PC-3 (cell line): Measurements from ENCODE around the gene HOXC4. TPM values are rescaled to one million over a fixed set of nuclear protein-coding genes. Genes with fewer than 3 reads are reported as not detected.

Source experiments
- ATAC-seq: fragments of 200-7000 bp; cut with Tn5 transposase; 2 replicates; pipeline ENCODE4 v1.9.1; 2020; ENCODE audit warnings: mild to moderate bottlenecking, moderate library complexity
- BruUV-seq: library from RNA; stranded (reverse); fragments of 400-500 nt; replicated peaks from 2 replicates; lab custom pipeline; 2021; lab: Mats Ljungman, UMichigan
- CTCF ChIA-PET: fragments of 300-600 bp; sonication (Branson Sonifier 250); formaldehyde crosslinking; loops from one replicate; lab custom pipeline; 2022; ENCODE audit warnings: antibody characterized with exemption; lab: Charles Lee
- POLR2A ChIA-PET: fragments of 300-600 bp; sonication (Branson Sonifier 250); formaldehyde crosslinking; loops from one replicate; lab custom pipeline; 2022; ENCODE audit warnings: antibody characterized with exemption; ENCODE audit not compliant: unreplicated experiment; lab: Charles Lee
- DNase-seq: peaks from one replicate; pipeline ENCODE4 v3.0.0-alpha.2; 2015
- H2AFZ ChIP-seq: fragments of 300-600 bp; sonication (generic); 2 replicates; pipeline ENCODE4 v1.6.0; 2016; ENCODE audit warnings: antibody characterized with exemption, low read length
- H3F3A ChIP-seq: fragments of 300-600 bp; sonication (generic); one replicate; pipeline ENCODE4 v1.6.0; 2017; ENCODE audit warnings: antibody characterized with exemption, low read length, control low read depth, mild to moderate bottlenecking; ENCODE audit not compliant: unreplicated experiment
- H3K27ac ChIP-seq: fragments of 300-600 bp; sonication (generic); 2 replicates; pipeline ENCODE4 v1.5.1; 2016; ENCODE audit warnings: mild to moderate bottlenecking, low read length
- H3K27me3 ChIP-seq: fragments of 300-600 bp; sonication (generic); 2 replicates; pipeline ENCODE4 v1.6.1; 2016; ENCODE audit warnings: low read length, mixed read lengths
- H3K36me3 ChIP-seq: fragments of 300-600 bp; sonication (generic); 2 replicates; pipeline ENCODE4 v1.6.1; 2016; ENCODE audit warnings: low read depth, mixed run types, low read length, mixed read lengths
- H3K4me1 ChIP-seq: fragments of 300-600 bp; sonication (generic); 2 replicates; pipeline ENCODE4 v1.5.1; 2016; ENCODE audit warnings: low read length; ENCODE audit not compliant: insufficient read depth
- H3K4me2 ChIP-seq: fragments of 300-600 bp; sonication (generic); 2 replicates; pipeline ENCODE4 v1.6.0; 2016; ENCODE audit warnings: low read length
- H3K4me3 ChIP-seq: fragments of 300-600 bp; sonication (generic); 2 replicates; pipeline ENCODE4 v1.5.1; 2016; ENCODE audit warnings: mild to moderate bottlenecking, low read length, mixed read lengths
- H3K79me2 ChIP-seq: fragments of 300-600 bp; sonication (generic); 2 replicates; pipeline ENCODE4 v1.6.1; 2017; ENCODE audit warnings: low read length, mixed read lengths
- H3K9ac ChIP-seq: fragments of 300-600 bp; sonication (generic); 2 replicates; pipeline ENCODE4 v1.6.0; 2016; ENCODE audit warnings: mild to moderate bottlenecking, low read length
- H3K9me2 ChIP-seq: fragments of 300-600 bp; sonication (generic); replicated peaks from 2 replicates; pipeline ENCODE4 v1.6.1; 2016; ENCODE audit warnings: mixed run types, low read length, mixed read lengths
- H3K9me3 ChIP-seq: fragments of 300-600 bp; sonication (generic); 2 replicates; pipeline ENCODE4 v1.6.1; 2016; ENCODE audit warnings: low read length, mixed read lengths
- H4K20me1 ChIP-seq: fragments of 300-600 bp; sonication (generic); 2 replicates; pipeline ENCODE4 v1.6.1; 2016; ENCODE audit warnings: low read length, mixed read lengths
- CTCF ChIP-seq: fragments of 300-600 bp; sonication (generic); conservative IDR thresholded peaks from 2 replicates; pipeline ENCODE4 v1.5.1; 2017; ENCODE audit warnings: antibody characterized with exemption, low read depth, mild to moderate bottlenecking, low read length
- EZH2 ChIP-seq: fragments of 300-600 bp; sonication (generic); IDR thresholded peaks from one replicate; pipeline ENCODE4 v1.6.1; 2017; ENCODE audit warnings: antibody characterized with exemption, mild to moderate bottlenecking, low read length; ENCODE audit not compliant: unreplicated experiment
- EZH2phosphoT487 ChIP-seq: fragments of 300-600 bp; sonication (generic); IDR thresholded peaks from 2 replicates; pipeline ENCODE4 v1.6.1; 2018; ENCODE audit warnings: mild to moderate bottlenecking, antibody characterized with exemption, low read length, borderline replicate concordance
- intact Hi-C: fragments of 100-400 bp; cut with micrococcal nuclease; formaldehyde crosslinking; loops from 2 replicates; pipeline ENCODE4 v1.9.0; 2023
- total RNA-seq: library from RNA; depleted of rRNA; stranded (reverse); fragments of >200 nt; gene quantifications from 2 replicates; pipeline ENCODE4 v1.2.3, GENCODE V29; 2014

The HOXC4 gene
- total RNA-seq, 1 experiment from 2014 or later: 1.8 TPM

GRCh38 chr12:54032086-54032619 lies 21.5 kb upstream of the HOXC4 start:
- no peaks in the 10 kb centered on the region for H3K36me3 ChIP-seq
- H3K9ac ChIP-seq: no peak overlapping the region
- no peak overlapping the region for H3K27ac ChIP-seq
- peaks cover 19% of the 10 kb centered on the region for H3K4me1 ChIP-seq
- peaks cover 15% of the 10 kb centered on the region for H3K79me2 ChIP-seq
- no peak for DNase-seq
- no peak for ATAC-seq
- CTCF ChIA-PET: interaction anchor here (0.5 to 2.3 kb wide), 20 partner anchors 11 to 1849 kb away, joined by 3 to 36 read pairs (median 6); partner anchors contain the start of genes HOXC10, HOXC8 and SMUG1
- H3K9me2 ChIP-seq: no peaks in the 10 kb centered on the region
- TF ChIP-seq CTCF (no peak), EZH2 (no peak), EZH2phosphoT487 (no peak)
- H3K4me3 ChIP-seq: no peak overlapping the region
- BruUV-seq: no TSS peak
- POLR2A ChIA-PET: interaction anchor here (0.7 kb wide), 1 partner anchor 15 kb away, joined by 8 read pairs; no protein-coding TSS in a partner anchor
- no peak overlapping the region for H2AFZ ChIP-seq
- H3K27me3 ChIP-seq: no peaks in the 10 kb centered on the region
- H3F3A ChIP-seq: no peaks in the 10 kb centered on the region
- H3K4me2 ChIP-seq: no peak overlapping the region
- H3K9me3 ChIP-seq: no peaks in the 10 kb centered on the region
- H4K20me1 ChIP-seq: no peaks in the 10 kb centered on the region
- intact Hi-C loops: loop anchor here (1.0 to 2.0 kb wide), 2 partner anchors 103 to 159 kb away; no protein-coding TSS in a partner anchor

DNA sequence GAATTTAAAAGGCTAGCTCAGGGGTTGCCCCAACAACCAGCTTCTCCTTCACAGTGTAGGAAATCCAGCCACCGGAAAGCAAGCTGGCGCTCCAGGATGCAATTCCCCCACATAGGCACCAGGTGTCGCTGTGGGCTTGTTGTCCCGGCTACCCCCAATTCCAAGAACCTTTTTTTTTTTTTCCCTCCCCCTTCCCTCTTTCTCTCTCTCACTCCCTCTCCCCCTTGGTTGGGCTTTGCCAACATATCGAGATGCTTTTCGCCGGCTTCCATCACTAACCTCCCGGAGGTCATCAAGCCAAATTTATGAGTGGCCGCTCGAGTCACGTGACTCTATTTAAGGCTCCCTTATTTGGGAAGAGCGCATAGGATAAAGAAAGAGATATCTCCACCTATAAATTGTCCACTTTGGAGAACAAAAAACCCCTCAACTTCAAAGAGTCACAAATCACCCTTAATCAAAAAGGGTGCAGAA lies 21.0 kb upstream of the HOXC4 start, which contains the start of gene HOXC5:
Gene HOXC5, plus strand, starts transcription at position 424 of the 474 bp plus-strand sequence. CDS start 73 bp downstream, outside the sequence.
- Histone ChIP-seq H3K9me3 (no peaks in the 10 kb centered on the region), H3K27ac (no peak within 1 kb of the TSS), H3K79me2 (peaks cover 10% of the 10 kb centered on the region), H3K27me3 (no peaks in the 10 kb centered on the region), H3K4me2 (peak within 1 kb of the TSS; percentile 85), H3K4me1 (peaks cover 21% of the 10 kb centered on the region), H3K9me2 (no peaks in the 10 kb centered on the region), H3K4me3 (peak within 1 kb of the TSS; percentile 70), H2AFZ (peak within 1 kb of the TSS; percentile 81), H3K9ac (peak within 1 kb of the TSS; percentile 36), H3F3A (no peaks in the 10 kb centered on the region), H3K36me3 (no peaks in the 10 kb centered on the region), H4K20me1 (no peaks in the 10 kb centered on the region)
- intact Hi-C loops: loop anchor here (1.0 to 2.0 kb wide), 2 partner anchors 102 to 159 kb away; no protein-coding TSS in a partner anchor
- ATAC-seq: peak; percentile 14; the same call in 1 of the 2 replicates
- POLR2A ChIA-PET: interaction anchor here (0.7 kb wide), 1 partner anchor 15 kb away, joined by 8 read pairs; no protein-coding TSS in a partner anchor
- no peak for TF ChIP-seq EZH2
- peak; percentile 97 for TF ChIP-seq CTCF
- CTCF ChIA-PET: interaction anchor here (0.5 to 2.3 kb wide), 22 partner anchors 12 to 1848 kb away, joined by 3 to 36 read pairs (median 5); partner anchors contain the start of genes HOXC10, HOXC8 and SMUG1
- peak; percentile 84 for DNase-seq
- no TSS peak for BruUV-seq
